GM19455 (cell line): ENCODE data around the gene MFSD2A.
"Not testable (repeated sequence)": the region's sequence is repeated elsewhere in the genome, so short reads cannot be mapped to it uniquely, and the experiment has no call there.

Experiments used
- ATAC-seq: cut with Tn5 transposase; IDR thresholded peaks from one replicate; pipeline ENCODE4 v1.9.1; 2021; ENCODE audit not compliant: unreplicated experiment

MFSD2A gene

DNA sequence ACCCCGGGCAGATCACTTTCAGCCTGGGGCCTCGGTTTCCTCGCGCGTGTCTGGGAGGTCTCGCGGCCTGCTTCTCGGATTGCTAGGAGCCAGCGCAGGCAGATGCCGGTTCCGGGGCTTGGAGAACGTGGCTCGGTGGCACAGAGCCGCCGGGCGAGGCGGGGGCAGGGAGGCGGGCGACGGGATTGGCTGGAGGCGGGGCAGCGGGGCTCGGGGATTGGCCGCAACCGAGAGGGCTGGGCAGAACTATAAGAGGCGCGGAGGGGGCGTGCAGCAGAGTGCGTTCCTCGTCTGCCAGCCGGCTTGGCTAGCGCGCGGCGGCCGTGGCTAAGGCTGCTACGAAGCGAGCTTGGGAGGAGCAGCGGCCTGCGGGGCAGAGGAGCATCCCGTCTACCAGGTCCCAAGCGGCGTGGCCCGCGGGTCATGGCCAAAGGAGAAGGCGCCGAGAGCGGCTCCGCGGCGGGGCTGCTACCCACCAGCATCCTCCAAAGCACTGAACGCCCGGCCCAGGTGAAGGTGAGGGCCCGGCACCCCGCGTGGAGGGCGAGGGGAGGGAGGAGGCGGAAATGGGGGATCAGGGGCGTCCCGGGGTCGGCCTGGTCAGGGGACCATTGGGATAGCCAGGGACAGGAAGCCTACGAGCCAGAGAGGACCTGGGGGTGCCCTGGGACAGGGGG, at the start of gene MFSD2A:
Gene MFSD2A (plus strand): TSS at position 276 of the 677 bp plus-strand sequence. CDS start 148 bp downstream, at position 424.
- peak; percentile 73 for ATAC-seq

DNA sequence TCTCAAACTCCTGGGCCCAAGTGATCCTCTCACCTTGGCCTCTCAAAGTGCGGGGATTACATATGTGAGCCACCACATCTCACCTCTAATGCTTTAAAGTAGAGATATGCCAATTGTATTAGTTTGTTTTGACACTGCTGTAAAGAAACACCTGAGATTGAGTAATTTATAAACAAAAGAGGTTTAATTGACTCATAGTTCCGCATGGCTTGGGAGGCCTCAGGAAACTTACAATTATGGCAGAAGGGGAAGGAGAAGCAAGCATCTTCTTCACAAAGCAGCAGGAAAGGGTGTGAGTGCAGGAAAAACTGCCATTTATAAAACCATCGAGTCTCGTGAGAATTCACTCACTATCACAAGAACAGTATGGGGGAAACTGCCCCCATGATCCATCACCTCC, 49.8 kb upstream of the MFSD2A start:
- ATAC-seq, result no peak

DNA sequence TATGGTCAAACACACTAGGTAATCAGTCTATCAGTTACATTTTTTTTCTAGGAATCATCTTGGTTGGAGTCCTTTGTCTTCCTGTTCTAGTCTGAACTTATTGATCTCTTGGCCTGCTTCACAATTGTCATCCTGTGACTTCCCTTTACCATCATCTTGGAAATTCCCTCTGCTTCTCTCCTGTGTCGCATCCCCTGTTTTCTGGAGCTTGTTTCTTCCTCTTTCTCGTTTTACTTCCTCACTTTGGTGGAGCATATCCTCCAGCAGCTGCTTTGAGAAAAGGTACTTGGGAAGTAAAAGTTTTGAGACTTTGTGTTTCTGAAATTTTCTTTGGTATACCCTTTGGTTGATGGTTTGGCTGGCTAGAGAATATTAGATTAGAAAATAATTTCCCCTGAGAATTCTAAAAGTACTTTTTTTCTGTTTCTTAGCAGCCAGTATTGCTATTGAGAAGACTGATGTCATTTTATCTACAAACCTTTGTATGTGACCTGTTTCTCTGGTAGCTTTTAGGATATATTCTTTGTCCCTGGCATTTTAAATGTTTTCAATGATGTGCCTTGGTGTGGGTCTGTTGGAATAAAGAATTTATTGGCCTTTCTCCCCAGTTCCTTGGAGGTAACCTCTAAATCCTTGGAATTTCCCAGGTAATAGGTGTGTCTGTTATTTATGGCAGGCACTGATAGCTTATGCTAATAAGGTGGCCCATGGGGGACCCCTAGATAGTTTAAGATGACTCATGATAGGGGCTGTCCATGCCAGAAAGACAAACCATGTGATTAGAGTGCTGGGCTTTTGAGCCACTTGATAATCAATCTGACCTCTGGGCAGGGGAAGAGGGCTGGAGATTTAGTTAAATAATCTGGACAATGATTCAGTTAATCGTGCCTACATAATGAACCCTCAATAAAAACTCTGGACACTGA, 47.2 kb upstream of the MFSD2A start:
- no peak for ATAC-seq

DNA sequence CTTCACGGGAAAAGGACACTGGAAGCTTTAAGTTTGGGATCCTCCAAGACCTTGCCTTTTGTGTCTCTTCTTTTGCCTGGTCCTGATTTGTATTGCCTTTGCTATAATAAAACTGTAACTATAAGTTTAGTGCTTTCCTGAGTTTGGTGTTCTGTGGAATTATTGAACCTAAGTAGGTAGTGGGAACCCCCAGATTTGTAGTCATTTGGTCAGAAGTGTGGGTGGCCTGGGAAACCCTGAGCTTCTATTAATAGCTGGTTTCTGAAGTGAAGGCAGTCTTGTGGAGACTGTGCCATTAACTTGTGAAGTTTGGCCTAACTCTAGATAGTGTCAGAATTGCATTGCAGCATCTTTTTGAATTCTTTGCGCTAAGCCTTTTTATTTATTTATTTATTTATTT, 46.4 kb upstream of the MFSD2A start:
- no peak for ATAC-seq

DNA sequence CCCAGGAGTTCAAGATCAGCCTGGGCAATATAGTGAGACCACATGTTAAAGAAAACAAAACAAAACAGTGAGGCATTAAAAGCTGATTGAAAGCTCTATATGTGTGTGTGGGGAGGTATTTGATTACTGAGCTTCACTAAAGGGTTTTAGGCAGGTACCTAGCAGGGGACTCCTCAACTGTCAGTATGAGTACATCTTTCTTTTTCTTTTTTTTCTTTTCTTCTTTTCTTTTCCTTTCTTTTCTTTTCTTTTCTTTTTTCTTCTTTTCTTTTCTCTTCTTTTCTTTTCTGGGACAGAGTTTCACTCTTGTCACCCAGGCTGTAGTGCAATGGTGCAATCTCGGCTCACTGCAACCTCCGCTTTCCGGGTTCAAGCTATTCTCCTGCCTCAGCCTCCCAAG, 44.7 kb upstream of the MFSD2A start:
- no peak for ATAC-seq

DNA sequence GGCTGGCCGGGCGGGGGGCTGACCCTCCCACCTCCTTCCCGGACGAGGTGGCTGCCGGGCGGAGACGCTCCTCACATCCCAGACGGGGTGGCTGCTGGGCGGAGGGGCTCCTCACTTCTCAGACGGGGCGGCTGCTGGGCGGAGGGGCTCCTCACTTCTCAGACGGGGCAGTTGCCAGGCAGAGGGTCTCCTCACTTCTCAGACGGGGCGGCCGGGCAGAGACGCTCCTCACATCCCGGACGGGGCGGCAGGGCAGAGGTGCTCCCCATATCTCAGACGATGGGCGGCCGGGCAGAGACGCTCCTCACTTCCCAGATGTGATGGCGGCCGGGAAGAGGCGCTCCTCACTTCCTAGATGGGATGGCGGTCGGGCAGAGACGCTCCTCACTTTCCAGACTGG, 41.8 kb upstream of the MFSD2A start:
- ATAC-seq, result not testable (repeated sequence)

DNA sequence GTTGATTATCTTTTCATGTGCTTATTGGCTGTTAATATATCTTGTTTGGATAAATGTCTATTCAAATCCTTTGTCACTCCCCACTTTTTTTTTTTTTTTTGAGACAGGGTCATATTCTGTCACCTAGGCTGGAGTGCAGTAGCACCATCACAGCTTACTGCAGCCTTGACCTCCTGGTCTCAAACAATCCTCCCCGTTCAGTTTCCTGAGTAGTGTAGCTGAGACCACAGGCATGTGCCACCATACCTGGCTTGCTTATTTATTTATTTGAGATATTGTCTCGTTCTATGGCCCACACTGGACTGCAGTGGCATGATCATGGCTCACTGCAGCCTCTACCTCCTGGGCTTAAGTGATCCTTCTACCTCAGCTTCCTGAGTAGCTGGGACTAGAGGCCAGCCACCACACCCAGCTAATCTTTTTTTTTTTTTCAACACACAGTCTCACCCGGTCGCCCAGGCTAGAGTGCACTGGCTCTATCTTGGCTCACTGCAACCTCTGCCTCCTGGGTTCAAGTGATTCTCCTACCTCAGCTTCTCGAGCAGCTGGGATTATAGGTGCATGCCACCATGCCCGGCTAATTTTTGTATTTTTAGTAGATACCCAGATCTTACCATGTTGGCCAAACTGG, 39.3 kb upstream of the MFSD2A start:
- ATAC-seq, result no peak

DNA sequence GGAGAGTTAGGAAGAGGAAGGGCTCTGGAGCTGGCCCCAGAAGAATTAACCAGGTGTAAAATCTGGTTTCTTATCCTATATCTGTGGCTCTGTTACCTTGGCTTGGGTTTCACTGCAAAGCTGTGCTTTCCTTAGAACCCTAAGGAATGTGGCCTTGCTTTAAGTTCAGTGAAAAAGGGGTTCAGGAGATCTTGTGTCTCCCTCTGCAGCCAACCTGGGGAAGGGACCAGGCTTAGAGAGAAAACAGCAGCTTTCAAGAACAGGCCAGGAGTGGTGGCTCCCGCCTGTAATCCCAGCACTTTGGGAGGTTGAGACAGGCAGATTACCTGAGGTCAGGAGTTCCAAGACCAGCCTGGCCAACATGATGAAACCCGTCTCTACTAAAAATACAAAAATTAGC, 37.1 kb upstream of the MFSD2A start:
- no peak for ATAC-seq

DNA sequence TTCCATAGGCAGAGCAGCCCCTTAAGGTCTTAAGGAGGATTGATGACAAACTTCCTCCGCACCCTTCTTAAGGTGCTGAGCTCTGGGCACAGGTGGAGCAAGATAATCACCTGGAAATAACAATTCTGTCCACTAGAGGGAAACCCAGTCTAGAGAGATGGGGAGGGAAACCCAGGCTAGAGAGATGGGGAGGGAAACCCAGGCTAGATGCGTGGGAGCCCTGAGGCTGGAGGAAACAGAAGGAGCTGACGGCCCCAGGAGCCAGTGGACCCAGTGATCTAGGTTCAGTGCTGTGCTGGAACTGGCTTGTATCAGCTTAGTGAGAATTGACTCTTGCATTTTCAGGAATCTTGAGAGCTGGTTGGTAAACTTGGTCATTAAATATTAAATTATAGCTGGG, 35.4 kb upstream of the MFSD2A start:
- peak; percentile 72 for ATAC-seq

DNA sequence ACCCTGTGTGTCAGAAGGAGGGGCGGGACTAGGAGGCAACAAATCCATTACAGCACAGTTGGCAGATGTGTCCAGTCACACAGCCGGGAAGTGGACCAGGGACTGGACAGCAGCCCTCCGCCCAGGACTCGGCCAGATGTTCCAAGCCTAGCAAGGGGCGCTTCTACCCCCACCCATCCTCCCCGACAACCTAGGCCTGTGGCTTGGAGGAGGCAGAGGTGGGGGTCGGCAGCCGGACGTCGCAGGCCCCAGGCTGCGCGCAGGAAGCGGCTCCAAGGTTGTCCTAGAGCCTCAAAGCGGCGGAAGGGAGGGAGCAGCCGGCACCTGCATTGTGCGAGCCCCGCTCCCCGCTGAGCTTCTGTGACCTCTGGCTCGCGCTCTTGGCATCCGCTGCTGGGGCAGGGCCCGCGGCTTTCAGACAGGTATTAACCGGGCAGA, 32.7 kb upstream of the MFSD2A start:
- ATAC-seq, result no peak

DNA sequence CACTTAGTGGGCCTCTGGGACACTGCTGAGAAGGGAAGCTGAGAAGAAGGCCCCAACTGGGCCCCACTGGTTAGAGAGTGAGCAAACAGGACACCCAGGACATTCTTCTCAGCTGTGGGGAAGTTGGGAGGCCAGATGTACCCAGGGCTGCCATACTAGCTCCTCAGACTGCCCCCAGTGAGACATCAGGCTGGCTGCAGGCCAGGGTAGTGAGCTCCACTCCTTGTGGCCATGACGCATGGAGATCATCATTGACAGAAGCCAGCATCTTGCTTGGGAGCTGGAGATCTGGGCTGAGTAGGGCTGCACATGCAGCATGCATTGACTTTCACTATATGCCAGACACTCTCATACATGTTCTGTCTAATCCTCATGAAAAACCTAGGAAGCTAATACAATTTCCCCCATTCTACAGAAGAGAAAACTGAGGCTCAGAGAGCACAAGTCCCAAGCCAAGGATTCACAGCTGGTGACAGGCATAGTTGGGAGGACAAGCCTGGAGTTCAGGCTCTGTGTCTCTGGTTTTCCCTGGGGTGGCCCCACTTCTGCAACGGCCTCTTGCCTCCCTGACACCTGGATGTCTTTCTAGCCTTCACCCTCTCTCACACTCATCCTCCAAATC, 29.1 kb upstream of the MFSD2A start:
- ATAC-seq, result no peak

DNA sequence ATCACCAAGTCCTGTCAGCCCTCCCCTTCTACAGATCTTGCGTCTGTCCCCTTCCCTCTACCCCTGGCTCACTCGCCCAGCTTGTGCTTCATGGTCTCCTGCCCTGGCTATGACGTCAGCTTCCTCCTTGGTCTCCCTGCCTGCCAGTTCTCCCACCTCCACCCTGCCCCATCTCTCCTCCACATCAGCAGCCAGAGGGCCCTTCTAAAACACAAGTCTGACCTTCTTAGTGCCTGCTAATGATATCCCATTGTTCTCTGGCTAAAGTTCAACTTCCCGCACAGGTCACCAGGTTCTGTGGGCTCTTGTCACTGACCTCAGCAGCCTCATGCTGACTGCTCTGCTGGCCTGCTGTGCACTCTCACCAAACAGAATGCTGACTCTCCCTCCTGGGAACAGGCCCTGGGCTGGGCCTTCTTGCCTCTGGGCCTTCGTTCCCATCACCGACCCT, 28.6 kb upstream of the MFSD2A start:
- no peak for ATAC-seq

DNA sequence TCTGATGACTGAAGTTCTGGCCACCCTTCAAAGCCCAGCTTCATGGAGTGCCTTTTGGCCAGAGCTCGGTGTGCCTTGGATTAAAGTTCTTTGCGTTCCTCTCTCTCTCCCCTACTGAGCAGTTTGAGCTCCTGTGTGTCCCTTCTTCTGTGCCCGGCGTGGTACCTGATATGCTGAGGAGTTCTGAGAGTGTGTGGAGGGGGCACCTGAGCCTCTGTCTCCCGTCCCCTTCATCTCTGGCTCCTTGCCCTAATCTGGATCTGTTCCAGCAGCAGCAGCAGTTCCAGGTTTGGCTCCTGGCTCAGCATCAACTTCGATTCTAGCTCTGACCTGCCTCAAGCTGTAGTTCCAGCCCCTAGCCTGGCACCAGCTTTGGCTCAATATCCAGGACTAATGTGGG, 28.1 kb upstream of the MFSD2A start:
- ATAC-seq, result no peak

DNA sequence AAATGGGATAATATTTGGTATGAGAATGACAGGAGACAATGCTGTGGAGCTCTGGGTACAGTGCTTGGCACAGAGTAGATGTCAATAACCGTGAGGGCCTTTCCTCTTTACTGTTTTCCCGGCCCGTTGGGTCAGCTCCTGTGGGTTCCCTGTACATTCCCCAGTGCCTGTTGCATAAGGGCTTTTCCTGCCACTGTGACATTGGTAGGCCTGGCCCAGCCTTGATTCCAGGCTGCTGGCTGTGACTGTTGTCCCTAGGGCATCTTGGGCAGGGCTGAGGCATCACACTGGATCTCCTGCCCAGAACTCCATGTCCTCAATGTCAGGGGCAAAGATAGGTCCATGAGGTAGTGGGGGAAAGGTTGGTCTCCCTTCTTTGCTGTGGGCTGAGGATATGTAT, 27.4 kb upstream of the MFSD2A start:
- no peak for ATAC-seq

DNA sequence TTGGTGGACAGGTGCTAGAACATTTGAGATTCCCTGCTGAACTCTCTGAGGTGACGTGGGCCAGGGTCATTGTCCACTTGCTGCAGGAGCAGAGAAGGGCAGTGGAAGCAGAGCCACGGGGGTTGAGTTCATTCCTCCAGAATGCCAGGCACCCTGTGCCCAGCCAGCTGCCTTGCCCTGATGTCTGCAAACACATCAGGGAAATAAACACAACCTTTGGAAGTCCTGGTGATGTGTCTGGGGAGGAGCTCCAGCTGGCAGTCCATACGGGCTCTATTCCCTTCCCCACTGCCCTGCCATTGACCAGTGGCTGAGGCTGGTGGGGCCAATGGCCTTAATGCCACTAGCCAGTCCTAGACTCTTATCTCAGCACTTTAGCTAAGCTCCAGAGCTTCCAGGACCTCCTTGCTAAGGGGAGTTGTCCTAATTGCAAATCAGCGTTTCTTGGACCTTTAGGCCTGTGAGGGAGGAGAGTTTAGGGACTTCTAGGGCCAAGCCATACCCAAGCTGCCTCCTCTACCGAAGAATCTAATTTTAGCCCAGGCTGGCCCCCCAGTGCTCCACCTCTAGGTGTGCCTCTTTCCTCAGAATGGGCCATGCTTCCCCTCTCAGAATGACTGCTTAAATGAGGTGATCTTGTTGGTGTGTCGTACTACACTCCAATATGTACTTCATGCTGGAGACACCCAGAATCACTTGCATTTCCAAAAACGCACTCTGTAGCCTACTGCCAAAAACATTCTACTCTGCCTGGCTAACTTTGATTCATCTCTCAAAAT, 25.9 kb upstream of the MFSD2A start:
- ATAC-seq, result no peak

DNA sequence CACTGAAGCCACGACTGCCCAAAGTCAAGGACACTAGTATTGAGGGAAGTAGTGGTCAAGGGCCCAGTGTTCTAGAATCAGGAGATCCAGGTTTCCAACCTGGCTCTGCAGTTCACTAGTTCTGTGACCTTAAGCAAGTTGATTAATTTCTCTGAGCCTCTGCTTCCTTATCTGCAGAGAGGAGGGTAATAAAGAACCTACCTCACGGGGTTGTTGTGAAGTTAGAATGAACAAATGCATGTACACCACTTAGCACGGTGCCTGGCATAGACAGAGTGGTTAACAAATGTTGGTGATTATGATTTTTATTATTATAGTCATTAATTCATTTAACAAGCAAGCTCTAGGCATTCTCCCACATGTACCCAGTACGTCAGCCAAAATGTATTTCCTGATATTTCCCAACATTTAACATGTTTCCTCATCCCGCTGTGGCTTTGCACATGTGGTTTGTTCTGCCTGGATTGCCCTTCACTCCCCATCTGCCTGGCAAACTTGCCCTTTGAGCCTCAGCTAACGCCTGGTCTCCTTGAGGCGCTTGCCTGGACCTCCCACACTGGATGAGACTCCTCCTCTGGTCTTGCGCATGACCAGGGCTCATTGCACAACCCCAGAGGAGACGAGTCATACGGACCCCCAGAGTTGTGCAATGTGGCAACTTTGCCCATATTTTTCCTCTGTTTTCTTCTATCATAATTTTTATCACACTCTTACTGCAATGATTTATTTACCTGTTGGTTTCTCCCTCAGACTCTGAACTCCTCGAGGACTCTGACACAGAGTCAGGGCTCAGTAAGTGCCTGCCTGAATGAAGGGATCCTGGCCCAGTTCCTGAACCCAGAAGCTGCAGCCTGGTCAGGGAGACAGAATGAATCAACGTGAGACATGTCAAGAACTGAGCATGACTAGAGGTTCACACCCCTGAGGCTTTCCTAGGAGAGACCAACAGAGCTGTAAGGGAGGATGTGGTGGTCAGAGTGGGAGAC, 20.7 kb upstream of the MFSD2A start:
- no peak for ATAC-seq

DNA sequence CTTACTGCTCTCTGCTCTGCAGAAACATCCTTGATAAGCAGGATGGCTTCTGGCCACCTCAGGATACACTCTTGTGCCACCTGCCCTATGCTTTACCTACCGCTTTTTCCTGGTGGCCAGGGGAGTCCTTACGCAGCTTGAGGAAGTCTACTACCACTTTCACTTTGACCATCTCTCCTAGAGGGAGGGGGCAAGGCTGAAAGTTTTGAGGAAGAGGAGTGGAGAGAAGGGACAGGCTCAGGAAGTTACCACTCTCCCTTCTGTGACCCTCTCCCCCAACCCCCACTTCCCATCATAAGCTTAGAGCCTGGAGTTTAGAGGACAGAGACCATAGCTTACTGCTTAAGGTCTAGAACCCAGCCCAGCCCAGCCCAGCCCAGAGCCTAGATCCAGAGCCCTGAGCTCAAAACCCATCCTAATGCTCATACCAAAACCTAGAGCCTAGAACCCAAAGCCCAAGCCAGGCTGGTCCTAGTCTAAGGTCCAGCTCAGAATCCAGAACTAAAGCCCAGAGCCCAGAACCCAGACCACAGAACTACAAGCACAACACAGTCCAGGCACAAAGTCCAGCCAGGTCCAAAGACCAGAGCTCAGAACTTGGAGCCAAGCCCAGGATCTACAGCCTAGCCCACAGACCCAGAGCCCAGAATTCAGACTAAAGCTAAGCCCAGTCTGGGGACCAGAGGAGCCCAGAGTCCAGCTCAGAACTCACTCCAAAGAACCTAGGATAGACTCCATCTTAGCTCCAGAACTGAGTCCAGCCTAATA, 18.0 kb upstream of the MFSD2A start:
- no peak for ATAC-seq

DNA sequence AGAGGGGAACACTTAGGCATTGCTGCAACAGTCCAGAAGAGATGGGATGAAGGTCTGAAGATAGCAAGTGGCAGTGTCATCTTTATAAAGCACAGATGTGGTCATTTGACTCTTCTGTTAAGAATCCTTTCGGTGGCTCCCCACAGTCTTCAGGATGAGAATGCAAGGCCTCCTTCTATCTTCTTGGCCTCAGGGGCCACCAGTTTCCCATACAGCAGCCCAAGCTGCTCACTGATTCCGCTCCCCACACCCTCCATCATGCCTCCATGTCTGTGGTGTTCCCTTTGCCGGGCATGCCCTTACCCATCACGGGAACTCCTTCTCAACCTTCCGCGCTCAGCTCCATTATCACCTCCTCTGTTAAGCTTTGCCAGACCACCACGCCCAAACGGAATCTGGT, 16.1 kb upstream of the MFSD2A start:
- no peak for ATAC-seq

DNA sequence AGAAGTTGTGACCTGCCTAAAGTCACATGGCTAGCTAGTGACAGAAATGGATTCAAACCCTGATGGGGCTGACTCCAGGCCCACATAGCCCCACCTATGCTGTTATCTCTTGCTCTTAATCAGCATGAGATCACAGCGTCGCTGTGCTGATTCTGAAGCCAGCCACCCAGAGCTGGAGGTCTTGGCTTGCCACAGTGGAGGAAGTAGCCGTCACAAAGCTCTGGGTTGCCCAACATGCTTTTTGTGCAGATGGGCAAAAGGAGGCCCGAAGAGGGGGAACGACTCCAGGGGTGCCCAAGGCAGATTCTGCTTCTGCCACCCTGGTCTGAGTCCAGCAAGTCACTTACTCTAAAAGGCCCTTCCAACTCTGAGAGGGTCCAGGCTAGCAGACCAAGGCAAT, 14.7 kb upstream of the MFSD2A start:
- ATAC-seq, result no peak
